Measurements from ENCODE around the gene HYOU1.

The HYOU1 gene

GRCh38 chr11:119027561-119028345, 29.3 kb downstream of the HYOU1 start:
- in situ Hi-C loops (cut with MboI; ENCODE audit: low pct_unique_long_range_greater_than_20kb, low sequenced_read_pairs, unreplicated experiment): no loop called here
- no peak for TF ChIP-seq CTCF (IDR thresholded peaks at IDR 0.05; ENCODE audit: extremely low read depth, insufficient read depth, missing control alignments)
- no peak for DNase-seq (ENCODE audit: low spot score)

DNA sequence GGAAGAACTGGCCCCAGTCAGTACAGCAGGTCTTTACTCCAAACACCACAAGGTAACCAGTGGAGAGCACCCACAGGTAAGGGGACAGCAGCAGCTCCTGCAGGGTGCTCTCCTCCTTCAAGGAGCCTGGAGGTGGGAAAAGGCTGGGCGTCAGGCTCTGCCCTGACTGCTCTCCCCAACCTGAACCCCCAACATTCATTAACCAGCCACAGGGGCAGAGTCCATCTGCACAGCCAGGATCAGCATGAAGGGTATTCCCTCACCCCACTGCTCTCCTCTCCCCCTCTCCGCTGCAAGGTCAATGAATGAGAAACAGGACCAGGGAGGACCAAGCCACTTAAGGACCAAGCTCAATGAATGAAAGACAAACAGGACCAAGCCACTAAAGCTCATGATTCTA, 30.0 kb downstream of the HYOU1 start:
- no peak for TF ChIP-seq CTCF (IDR thresholded peaks at IDR 0.05; ENCODE audit: extremely low read depth, insufficient read depth, missing control alignments)
- in situ Hi-C loops (cut with MboI; ENCODE audit: low pct_unique_long_range_greater_than_20kb, low sequenced_read_pairs, unreplicated experiment): no loop called here
- DNase-seq (ENCODE audit: low spot score): no peak

DNA sequence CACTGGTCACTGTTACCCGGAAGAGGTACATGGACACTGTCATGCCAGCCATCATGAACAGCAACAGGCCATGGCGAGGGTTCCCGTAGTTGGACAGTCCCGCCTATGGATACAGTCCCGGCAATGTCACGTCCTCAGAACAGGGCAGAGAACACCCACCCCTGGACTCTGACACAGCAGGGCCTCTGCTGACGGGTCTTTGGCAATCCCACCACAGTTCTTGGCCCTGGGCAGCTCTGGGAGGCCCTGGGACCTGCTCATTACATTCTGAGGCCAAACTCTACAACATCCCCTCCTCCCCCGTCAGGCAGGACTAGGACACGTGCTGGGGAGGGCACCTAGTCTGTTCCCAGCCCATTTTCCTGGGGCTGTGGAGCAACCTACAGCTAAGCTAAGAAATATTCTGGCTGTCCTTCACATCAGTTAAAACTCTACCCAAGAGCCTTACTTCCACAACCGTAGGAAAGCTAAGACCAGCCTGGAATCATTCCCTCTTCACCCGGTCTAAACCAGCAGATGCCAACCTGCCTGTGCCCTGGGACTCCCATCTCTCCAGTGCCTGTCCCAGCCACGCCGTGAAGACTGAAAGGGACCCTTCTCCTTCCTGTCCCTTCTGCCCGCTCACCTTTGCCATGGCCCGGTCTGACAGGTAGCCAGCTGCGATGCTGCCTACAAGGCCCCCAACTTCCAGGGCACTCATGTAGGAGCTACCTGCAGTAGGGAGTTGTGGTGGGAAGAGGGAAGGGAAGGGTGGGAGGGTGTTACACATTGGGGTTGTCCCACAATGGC, 30.8 kb downstream of the HYOU1 start:
- in situ Hi-C loops (cut with MboI; ENCODE audit: low pct_unique_long_range_greater_than_20kb, low sequenced_read_pairs, unreplicated experiment): no loop called here
- no peak for DNase-seq (ENCODE audit: low spot score)
- TF ChIP-seq CTCF (IDR thresholded peaks at IDR 0.05; ENCODE audit: extremely low read depth, insufficient read depth, missing control alignments): no peak

GRCh38 chr11:119025541-119025940, 31.5 kb downstream of the HYOU1 start:
- in situ Hi-C loops (cut with MboI; ENCODE audit: low pct_unique_long_range_greater_than_20kb, low sequenced_read_pairs, unreplicated experiment): no loop called here
- DNase-seq (ENCODE audit: low spot score): no peak
- TF ChIP-seq CTCF (IDR thresholded peaks at IDR 0.05; ENCODE audit: extremely low read depth, insufficient read depth, missing control alignments): no peak

GRCh38 chr11:119025099-119025473, 31.9 kb downstream of the HYOU1 start:
- no peak for TF ChIP-seq CTCF (IDR thresholded peaks at IDR 0.05; ENCODE audit: extremely low read depth, insufficient read depth, missing control alignments)
- DNase-seq (ENCODE audit: low spot score): no peak
- in situ Hi-C loops (cut with MboI; ENCODE audit: low pct_unique_long_range_greater_than_20kb, low sequenced_read_pairs, unreplicated experiment): no loop called here

DNA sequence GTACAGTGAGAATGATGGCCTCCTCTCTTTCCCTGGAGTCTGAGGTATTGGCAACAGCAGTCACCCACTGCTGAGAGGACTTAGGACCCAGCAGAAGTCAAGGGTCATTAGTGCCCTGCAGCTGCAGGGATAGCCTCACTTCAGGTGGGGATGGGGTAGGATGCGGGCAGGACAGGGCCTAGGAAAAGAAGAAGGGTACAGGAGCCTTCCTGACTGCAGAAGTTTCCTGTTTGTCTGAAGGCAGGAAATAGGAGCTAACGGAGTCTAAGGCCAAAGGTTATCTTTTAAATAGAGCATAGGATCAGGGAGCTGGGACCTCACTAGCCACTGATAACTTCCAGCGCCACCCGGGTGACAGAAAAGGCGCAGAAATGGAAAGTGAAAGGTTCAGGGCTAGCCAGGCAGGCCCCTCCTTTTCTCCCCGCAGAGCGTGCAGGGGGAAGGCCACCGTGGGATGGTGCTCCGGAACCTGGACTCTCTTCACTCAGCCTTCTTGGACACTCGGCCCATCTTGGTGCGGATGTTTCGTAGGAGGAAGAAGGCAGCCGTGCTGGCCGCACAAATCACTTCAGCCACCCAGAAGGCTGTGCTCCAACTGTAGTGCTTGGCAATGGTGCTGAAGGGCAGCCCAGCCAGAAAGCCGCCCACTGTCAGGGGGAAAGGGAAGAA, 32.4 kb downstream of the HYOU1 start:
- DNase-seq (ENCODE audit: low spot score): no peak
- in situ Hi-C loops (cut with MboI; ENCODE audit: low pct_unique_long_range_greater_than_20kb, low sequenced_read_pairs, unreplicated experiment): no loop called here
- TF ChIP-seq CTCF (IDR thresholded peaks at IDR 0.05; ENCODE audit: extremely low read depth, insufficient read depth, missing control alignments): no peak
